Ovary (tissue), 3 donors: ENCODE measurements around the gene TRAPPC2L.

Source experiments
- CTCF ChIP-seq, 3 donors: fragments of 450-650 bp in 2 of 3; fragments of 200-600 bp in 1 of 3; IDR thresholded peaks; one replicate each; pipeline versions ENCODE4 v1.5.1 to v1.8.0; 2016 to 2022; ENCODE audit warnings: antibody characterized with exemption in 3 of 3, mild to moderate bottlenecking in 1 of 3
- EP300 ChIP-seq: sonication (generic); formaldehyde crosslinking; IDR thresholded peaks from one replicate; pipeline ENCODE4 v1.6.1; 2017; ENCODE audit warnings: antibody characterized with exemption
- POLR2A ChIP-seq: fragments of 450-650 bp; IDR thresholded peaks from one replicate; pipeline ENCODE4 v1.6.1; 2017; ENCODE audit warnings: antibody characterized with exemption, mild to moderate bottlenecking, moderate library complexity
- donor health status: DM: no; HTN: no; CAD: no.

DNA sequence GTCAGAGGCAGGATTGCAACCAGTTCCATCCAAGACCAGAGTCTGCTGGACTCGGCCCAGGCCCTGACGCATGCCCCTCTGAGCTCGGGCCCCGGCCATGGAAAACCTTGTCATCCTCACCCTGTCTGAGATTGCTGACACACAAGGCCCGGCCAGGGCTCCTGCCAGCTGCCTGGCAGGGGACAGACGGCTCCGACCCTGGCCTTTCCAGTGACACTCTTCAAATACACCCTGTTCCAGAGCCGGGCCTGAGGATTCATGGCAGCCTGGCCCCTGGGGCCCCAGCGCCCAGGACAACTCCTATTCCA, 12.7 kb downstream of the TRAPPC2L start:
- TF ChIP-seq CTCF (IDR thresholded peaks at IDR 0.05): no peak
- no peak for TF ChIP-seq POLR2A
- no peak for TF ChIP-seq EP300
